Mammary epithelial cell (primary cell): ENCODE measurements around the gene HSPA14.

ENCODE experiments used
- EZH2 ChIP-seq: IDR thresholded peaks from 2 replicates; pipeline ENCODE4 v1.6.1; 2012; ENCODE audit warnings: low read length, inconsistent platforms, borderline replicate concordance
- TF ChIP-seq, protein P1 (sequence below), 2 donors: IDR thresholded peaks in 1 of 2; conservative IDR thresholded peaks in 1 of 2; 2 replicates each; pipeline ENCODE4 v1.5.1; 2011 to 2012; ENCODE audit warnings: inconsistent platforms in 2 of 2, low read length in 2 of 2, mild to moderate bottlenecking in 2 of 2, control low read depth in 1 of 2, low read depth in 1 of 2; ENCODE audit not compliant: insufficient read depth in 1 of 2; ENCODE audit errors: extremely low read depth in 1 of 2

DNA sequence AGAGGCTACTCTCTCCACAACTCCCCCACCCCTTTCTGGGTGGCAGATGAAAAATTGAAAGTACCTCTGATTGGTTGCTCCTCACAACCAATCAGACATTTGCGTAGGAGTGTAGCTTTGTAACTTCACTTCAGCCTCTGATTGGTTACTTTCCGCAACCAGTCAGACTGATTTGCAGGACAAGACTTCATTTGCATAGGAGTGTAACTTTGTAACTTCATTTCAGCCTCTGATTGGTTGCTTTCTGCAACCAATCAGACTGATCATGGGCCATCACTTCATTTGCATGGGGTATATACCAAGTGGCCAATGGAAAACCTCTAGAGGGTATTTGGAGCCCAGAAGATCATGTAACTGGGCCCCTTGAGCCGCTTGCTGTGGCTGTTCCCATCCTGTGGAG lies 25.8 kb upstream of the HSPA14 start:
- TF ChIP-seq, protein P1, sequence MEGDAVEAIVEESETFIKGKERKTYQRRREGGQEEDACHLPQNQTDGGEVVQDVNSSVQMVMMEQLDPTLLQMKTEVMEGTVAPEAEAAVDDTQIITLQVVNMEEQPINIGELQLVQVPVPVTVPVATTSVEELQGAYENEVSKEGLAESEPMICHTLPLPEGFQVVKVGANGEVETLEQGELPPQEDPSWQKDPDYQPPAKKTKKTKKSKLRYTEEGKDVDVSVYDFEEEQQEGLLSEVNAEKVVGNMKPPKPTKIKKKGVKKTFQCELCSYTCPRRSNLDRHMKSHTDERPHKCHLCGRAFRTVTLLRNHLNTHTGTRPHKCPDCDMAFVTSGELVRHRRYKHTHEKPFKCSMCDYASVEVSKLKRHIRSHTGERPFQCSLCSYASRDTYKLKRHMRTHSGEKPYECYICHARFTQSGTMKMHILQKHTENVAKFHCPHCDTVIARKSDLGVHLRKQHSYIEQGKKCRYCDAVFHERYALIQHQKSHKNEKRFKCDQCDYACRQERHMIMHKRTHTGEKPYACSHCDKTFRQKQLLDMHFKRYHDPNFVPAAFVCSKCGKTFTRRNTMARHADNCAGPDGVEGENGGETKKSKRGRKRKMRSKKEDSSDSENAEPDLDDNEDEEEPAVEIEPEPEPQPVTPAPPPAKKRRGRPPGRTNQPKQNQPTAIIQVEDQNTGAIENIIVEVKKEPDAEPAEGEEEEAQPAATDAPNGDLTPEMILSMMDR (conservative IDR thresholded peaks at IDR 0.05 in 1 of 2, IDR thresholded peaks at IDR 0.05 in 1 of 2; ENCODE audit: extremely low read depth in 1 of 2, insufficient read depth in 1 of 2, low read depth in 1 of 2, low read length in 2 of 2): no peak
- no peak for TF ChIP-seq EZH2
